HCT116 (cell line): ENCODE results near the gene NGFR. TPM values are rescaled to one million over a fixed set of nuclear protein-coding genes. Genes with fewer than 3 reads are reported as not detected.

Experiments used
- ATAC-seq: fragments of 200-7000 bp; cut with Tn5 transposase; 2 replicates; pipeline ENCODE4 v1.9.1; 2020; ENCODE audit warnings: mild to moderate bottlenecking, moderate library complexity
- BruUV-seq: library from RNA; stranded (reverse); fragments of 400-500 nt; replicated peaks from 2 replicates; lab custom pipeline; 2021; lab: Mats Ljungman, UMichigan
- CTCF ChIA-PET: fragments of 300-600 bp; sonication (Branson Sonifier 250); formaldehyde crosslinking; loops from one replicate; lab custom pipeline; 2021; ENCODE audit warnings: antibody characterized with exemption; lab: Charles Lee
- POLR2A ChIA-PET: fragments of 300-600, 350-600 bp; sonication (Branson Sonifier 250); formaldehyde crosslinking; loops from one replicate; lab custom pipeline; 2021; ENCODE audit warnings: antibody characterized with exemption; lab: Charles Lee
- RAD21 ChIA-PET, 2 experiments: fragments of 300-600 bp; sonication (Branson Sonifier 250); formaldehyde crosslinking; loops; one replicate each; lab custom pipeline; 2023; ENCODE audit warnings: low total read pairs in 2 of 2; ENCODE audit not compliant: uncharacterized antibody in 2 of 2, unreplicated experiment in 2 of 2, low non-redundant PET in 1 of 2; lab: Charles Lee
- DNase-seq: peaks from one replicate; pipeline ENCODE4 v3.0.0-alpha.2; 2010; ENCODE audit warnings: low read depth, low spot score
- H2AFZ ChIP-seq: fragments of 200-600 bp; shearing (Covaris generic), sonication (generic); 2 replicates; pipeline ENCODE4 v1.6.1; 2017; ENCODE audit warnings: low read depth, mixed run types, mixed read lengths, antibody characterized with exemption, low read length; ENCODE audit not compliant: poor library complexity, severe bottlenecking
- H3K27ac ChIP-seq: 2 replicates; pipeline ENCODE4 v1.5.1; 2012; ENCODE audit warnings: low read depth, low read length
- H3K27me3 ChIP-seq: fragments of 200-600 bp; sonication (generic); 2 replicates; pipeline ENCODE4 v1.6.1; 2016; ENCODE audit warnings: mixed run types, low read length, mixed read lengths; ENCODE audit not compliant: insufficient read depth
- H3K36me3 ChIP-seq, 2 experiments: fragments of 200-500 bp in 1 of 2; fragments of 200-600 bp in 1 of 2; sonication (Bioruptor generic) in 1 of 2; sonication (generic) in 1 of 2; 2 replicates each; pipeline versions ENCODE4 v1.5.1 to v1.6.1; 2014 to 2016; ENCODE audit warnings: low read length in 2 of 2, inconsistent platforms in 1 of 2, mixed read lengths in 1 of 2, mixed run types in 1 of 2; ENCODE audit not compliant: insufficient read depth in 2 of 2, control insufficient read depth in 1 of 2
- H3K4me1 ChIP-seq, 2 experiments: fragments of 200-600 bp in 1 of 2; sonication (generic) in 1 of 2; 2 replicates each; pipeline versions ENCODE4 v1.5.1 to v1.6.1; 2012 to 2017; ENCODE audit warnings: low read length in 2 of 2, inconsistent platforms in 1 of 2, mild to moderate bottlenecking in 1 of 2, mixed read lengths in 1 of 2, mixed run types in 1 of 2, moderate library complexity in 1 of 2; ENCODE audit not compliant: insufficient read depth in 2 of 2, control insufficient read depth in 1 of 2
- H3K4me2 ChIP-seq: fragments of 200-600 bp; sonication (generic); 2 replicates; pipeline ENCODE4 v1.6.1; 2017; ENCODE audit warnings: mixed run types, low read length, mixed read lengths
- H3K4me3 ChIP-seq, 2 experiments: fragments of 200-600 bp in 1 of 2; sonication (generic) in 1 of 2; replicated peaks in 1 of 2; 2 replicates each; pipeline ENCODE4 v1.5.1; 2011 to 2016; ENCODE audit warnings: low read length in 2 of 2, control low read depth in 1 of 2, low read depth in 1 of 2, mild to moderate bottlenecking in 1 of 2, mixed read lengths in 1 of 2, mixed run types in 1 of 2
- H3K79me2 ChIP-seq: fragments of 200-600 bp; sonication (generic); 2 replicates; pipeline ENCODE4 v1.6.1; 2017; ENCODE audit warnings: mild to moderate bottlenecking, mixed run types, low read length, moderate library complexity, mixed read lengths; ENCODE audit not compliant: insufficient read depth
- H3K9ac ChIP-seq: fragments of 200-600 bp; sonication (generic); 2 replicates; pipeline ENCODE4 v1.6.1; 2016; ENCODE audit warnings: low read length, mixed read lengths
- H3K9me2 ChIP-seq: fragments of 200-600 bp; sonication (generic), shearing (Covaris generic); 2 replicates; pipeline ENCODE4 v1.6.1; 2017; ENCODE audit warnings: mixed run types, mild to moderate bottlenecking, moderate library complexity; ENCODE audit not compliant: insufficient read depth
- H3K9me3 ChIP-seq, 2 experiments: fragments of 200-500 bp in 1 of 2; fragments of 200-600 bp in 1 of 2; sonication (Bioruptor generic) in 1 of 2; sonication (generic) in 1 of 2; 2 replicates each; pipeline ENCODE4 v1.6.1; 2014 to 2017; ENCODE audit warnings: low read length in 2 of 2, mixed read lengths in 2 of 2, inconsistent platforms in 1 of 2, low read depth in 1 of 2, mild to moderate bottlenecking in 1 of 2, mixed run types in 1 of 2, moderate library complexity in 1 of 2; ENCODE audit not compliant: control insufficient read depth in 1 of 2, insufficient read depth in 1 of 2
- H4K20me1 ChIP-seq: fragments of 200-600 bp; sonication (generic), shearing (Covaris generic); 2 replicates; pipeline ENCODE4 v1.6.1; 2017; ENCODE audit warnings: mixed run types, mild to moderate bottlenecking, moderate library complexity; ENCODE audit not compliant: insufficient read depth
- CBX3 ChIP-seq: IDR thresholded peaks from 2 replicates; pipeline ENCODE4 v1.6.1; 2012; ENCODE audit warnings: low read depth
- EGR1 ChIP-seq: IDR thresholded peaks from 2 replicates; pipeline ENCODE4 v1.6.1; 2012; ENCODE audit warnings: low read depth
- ELF1 ChIP-seq: IDR thresholded peaks from 2 replicates; pipeline ENCODE4 v1.6.1; 2012; ENCODE audit warnings: low read depth, borderline replicate concordance
- EZH2 ChIP-seq: fragments of 200-600 bp; sonication (generic); IDR thresholded peaks from 2 replicates; pipeline ENCODE4 v1.6.1; 2017; ENCODE audit warnings: antibody characterized with exemption, mixed run types
- FOSL1 ChIP-seq: IDR thresholded peaks from 2 replicates; pipeline ENCODE4 v1.6.1; 2012; ENCODE audit warnings: low read depth
- JUND ChIP-seq: IDR thresholded peaks from 2 replicates; pipeline ENCODE4 v1.6.1; 2012
- SP1 ChIP-seq: IDR thresholded peaks from 2 replicates; pipeline ENCODE4 v1.6.1; 2012; ENCODE audit warnings: low read depth
- YY1 ChIP-seq: IDR thresholded peaks from 2 replicates; pipeline ENCODE4 v1.6.1; 2011; ENCODE audit warnings: low read length, low read depth, moderate library complexity, mild to moderate bottlenecking; ENCODE audit not compliant: insufficient replicate concordance; ENCODE audit errors: extremely low read depth
- ZFX ChIP-seq: fragments of 450-650 bp; IDR thresholded peaks from 2 replicates; pipeline ENCODE4 v1.6.1; 2017
- intact Hi-C: fragments of 100-400 bp; cut with micrococcal nuclease; formaldehyde crosslinking; loops from 2 replicates; pipeline ENCODE4 v1.10.0; 2022
- total RNA-seq: library from RNA; stranded (reverse); gene quantifications from one replicate; pipeline ENCODE4 v1.2.1, GENCODE V29; 2021; ENCODE audit not compliant: unreplicated experiment
- TF ChIP-seq, protein P1 (sequence below): IDR thresholded peaks from 2 replicates; pipeline ENCODE4 v1.6.1; 2012
- TF ChIP-seq, protein P2 (sequence below): IDR thresholded peaks from 2 replicates; pipeline ENCODE4 v1.6.1; 2012
- TF ChIP-seq, protein P3 (sequence below): IDR thresholded peaks from 2 replicates; pipeline ENCODE4 v1.6.1; 2012; ENCODE audit warnings: low read depth
- TF ChIP-seq, protein P4 (sequence below): IDR thresholded peaks from 2 replicates; pipeline ENCODE4 v1.6.1; 2011; ENCODE audit warnings: mild to moderate bottlenecking, low read length, moderate library complexity; ENCODE audit not compliant: insufficient replicate concordance; ENCODE audit errors: extremely low read depth

The NGFR gene
- total RNA-seq, 1 experiment from 2014 or later, result 6.1 TPM

DNA sequence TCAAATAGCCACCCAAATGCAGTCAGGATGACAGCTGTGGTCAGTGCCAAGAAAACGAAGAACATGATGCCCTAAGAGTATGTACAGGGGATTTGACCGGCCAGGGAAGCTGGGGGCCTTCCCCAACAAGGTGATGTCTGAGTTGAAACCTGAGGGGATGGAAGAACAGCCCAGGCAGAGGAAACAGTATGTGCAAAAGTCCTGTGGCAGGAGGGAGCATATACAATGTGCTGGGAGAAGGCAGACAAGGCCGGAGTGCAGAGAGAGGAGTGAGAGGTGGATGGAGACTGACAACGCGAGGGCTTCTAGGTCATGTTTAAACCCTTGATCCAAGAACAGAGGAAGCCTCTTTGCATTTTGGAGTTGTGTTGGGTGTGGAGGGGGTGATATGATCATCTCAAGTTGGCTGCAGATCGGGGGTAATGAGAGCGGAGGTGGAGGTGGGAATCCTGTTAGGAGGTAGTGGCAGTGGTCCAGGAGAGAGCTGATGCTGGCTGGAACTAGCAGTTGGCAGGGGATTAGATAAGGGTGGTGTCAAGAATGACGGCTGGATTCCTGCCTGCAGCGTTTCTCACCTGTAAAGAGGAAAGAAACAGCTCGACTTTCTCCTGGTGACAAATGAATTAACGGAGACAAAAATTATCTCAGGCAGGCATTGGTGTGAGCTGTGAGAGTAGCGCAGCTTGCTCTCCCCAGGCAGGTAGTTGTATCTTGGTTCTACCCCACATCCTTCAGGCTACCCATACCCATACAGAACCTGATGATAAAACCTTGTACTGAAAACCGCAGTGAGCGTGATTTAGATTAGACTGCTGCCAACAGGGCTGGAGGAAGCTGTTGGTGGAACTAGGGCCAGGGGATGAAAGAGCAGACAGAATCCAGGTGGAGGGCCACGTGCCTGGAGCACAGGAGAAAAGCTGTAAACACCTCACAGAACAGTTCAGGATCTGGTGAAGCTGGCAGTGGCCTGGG lies 37.2 kb upstream of the NGFR start:
- no peaks in the 10 kb centered on the region for H3K36me3 ChIP-seq
- H3K9ac ChIP-seq, result no peak overlapping the region
- H3K79me2 ChIP-seq, result no peaks in the 10 kb centered on the region
- H3K4me2 ChIP-seq, result no peak overlapping the region
- H3K27me3 ChIP-seq, result peaks cover 49% of the 10 kb centered on the region; the same call in 1 of the 2 replicates
- CTCF ChIA-PET, result interaction anchor here (1.5 kb wide), 1 partner anchor 99 kb away, joined by 4 read pairs; no protein-coding TSS in a partner anchor
- H3K9me2 ChIP-seq, result no peaks in the 10 kb centered on the region
- BruUV-seq, result no TSS peak
- no peak for ATAC-seq
- intact Hi-C loops, result no loop called here
- H4K20me1 ChIP-seq, result no peaks in the 10 kb centered on the region
- H3K4me3 ChIP-seq, result no peak overlapping the region
- H3K9me3 ChIP-seq, result no peaks in the 10 kb centered on the region
- POLR2A ChIA-PET, result no interaction called here
- H3K27ac ChIP-seq, result no peak overlapping the region
- no peak for DNase-seq
- RAD21 ChIA-PET, result no interaction called here
- TF ChIP-seq, protein P1, sequence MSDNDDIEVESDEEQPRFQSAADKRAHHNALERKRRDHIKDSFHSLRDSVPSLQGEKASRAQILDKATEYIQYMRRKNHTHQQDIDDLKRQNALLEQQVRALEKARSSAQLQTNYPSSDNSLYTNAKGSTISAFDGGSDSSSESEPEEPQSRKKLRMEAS, result no peak
- TF ChIP-seq JUND (no peak), SP1 (no peak), ZFX (no peak), FOSL1 (no peak), EGR1 (no peak), CBX3 (no peak), EZH2 (no peak), YY1 (no peak), ELF1 (no peak)
- TF ChIP-seq, protein P2, sequence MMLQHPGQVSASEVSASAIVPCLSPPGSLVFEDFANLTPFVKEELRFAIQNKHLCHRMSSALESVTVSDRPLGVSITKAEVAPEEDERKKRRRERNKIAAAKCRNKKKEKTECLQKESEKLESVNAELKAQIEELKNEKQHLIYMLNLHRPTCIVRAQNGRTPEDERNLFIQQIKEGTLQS, result no peak
- TF ChIP-seq, protein P3, sequence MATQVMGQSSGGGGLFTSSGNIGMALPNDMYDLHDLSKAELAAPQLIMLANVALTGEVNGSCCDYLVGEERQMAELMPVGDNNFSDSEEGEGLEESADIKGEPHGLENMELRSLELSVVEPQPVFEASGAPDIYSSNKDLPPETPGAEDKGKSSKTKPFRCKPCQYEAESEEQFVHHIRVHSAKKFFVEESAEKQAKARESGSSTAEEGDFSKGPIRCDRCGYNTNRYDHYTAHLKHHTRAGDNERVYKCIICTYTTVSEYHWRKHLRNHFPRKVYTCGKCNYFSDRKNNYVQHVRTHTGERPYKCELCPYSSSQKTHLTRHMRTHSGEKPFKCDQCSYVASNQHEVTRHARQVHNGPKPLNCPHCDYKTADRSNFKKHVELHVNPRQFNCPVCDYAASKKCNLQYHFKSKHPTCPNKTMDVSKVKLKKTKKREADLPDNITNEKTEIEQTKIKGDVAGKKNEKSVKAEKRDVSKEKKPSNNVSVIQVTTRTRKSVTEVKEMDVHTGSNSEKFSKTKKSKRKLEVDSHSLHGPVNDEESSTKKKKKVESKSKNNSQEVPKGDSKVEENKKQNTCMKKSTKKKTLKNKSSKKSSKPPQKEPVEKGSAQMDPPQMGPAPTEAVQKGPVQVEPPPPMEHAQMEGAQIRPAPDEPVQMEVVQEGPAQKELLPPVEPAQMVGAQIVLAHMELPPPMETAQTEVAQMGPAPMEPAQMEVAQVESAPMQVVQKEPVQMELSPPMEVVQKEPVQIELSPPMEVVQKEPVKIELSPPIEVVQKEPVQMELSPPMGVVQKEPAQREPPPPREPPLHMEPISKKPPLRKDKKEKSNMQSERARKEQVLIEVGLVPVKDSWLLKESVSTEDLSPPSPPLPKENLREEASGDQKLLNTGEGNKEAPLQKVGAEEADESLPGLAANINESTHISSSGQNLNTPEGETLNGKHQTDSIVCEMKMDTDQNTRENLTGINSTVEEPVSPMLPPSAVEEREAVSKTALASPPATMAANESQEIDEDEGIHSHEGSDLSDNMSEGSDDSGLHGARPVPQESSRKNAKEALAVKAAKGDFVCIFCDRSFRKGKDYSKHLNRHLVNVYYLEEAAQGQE, result no peak
- TF ChIP-seq, protein P4, sequence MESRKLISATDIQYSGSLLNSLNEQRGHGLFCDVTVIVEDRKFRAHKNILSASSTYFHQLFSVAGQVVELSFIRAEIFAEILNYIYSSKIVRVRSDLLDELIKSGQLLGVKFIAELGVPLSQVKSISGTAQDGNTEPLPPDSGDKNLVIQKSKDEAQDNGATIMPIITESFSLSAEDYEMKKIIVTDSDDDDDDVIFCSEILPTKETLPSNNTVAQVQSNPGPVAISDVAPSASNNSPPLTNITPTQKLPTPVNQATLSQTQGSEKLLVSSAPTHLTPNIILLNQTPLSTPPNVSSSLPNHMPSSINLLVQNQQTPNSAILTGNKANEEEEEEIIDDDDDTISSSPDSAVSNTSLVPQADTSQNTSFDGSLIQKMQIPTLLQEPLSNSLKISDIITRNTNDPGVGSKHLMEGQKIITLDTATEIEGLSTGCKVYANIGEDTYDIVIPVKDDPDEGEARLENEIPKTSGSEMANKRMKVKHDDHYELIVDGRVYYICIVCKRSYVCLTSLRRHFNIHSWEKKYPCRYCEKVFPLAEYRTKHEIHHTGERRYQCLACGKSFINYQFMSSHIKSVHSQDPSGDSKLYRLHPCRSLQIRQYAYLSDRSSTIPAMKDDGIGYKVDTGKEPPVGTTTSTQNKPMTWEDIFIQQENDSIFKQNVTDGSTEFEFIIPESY, result no peak
- H3K4me1 ChIP-seq, result peaks cover 5 to 20% of the 10 kb centered on the region in 2 experiments; a peak in 3 of 4 replicates
- no peak overlapping the region for H2AFZ ChIP-seq
